Ovary (tissue), 9 donors: ENCODE data around the gene CIC. TPM values are rescaled to one million over a fixed set of nuclear protein-coding genes. Genes with fewer than 3 reads are reported as not detected.
A peak's percentile ranks its signal among the peaks of the same experiment; 100 is the strongest.

Experiments
- DNase-seq, 5 donors: peaks; one replicate each; pipeline ENCODE4 v3.0.0-alpha.2; 2019 to 2020
- H3K27ac ChIP-seq, 2 donors: fragments of 200-600 bp; one replicate each; pipeline versions ENCODE4 v1.5.1 to v1.8.0; 2019 to 2022
- H3K27me3 ChIP-seq: fragments of 200-600 bp; one replicate; pipeline ENCODE4 v1.8.0; 2022
- H3K36me3 ChIP-seq: fragments of 200-600 bp; sonication (generic); one replicate; pipeline ENCODE4 v1.5.1; 2019
- H3K4me1 ChIP-seq: one replicate; pipeline ENCODE4 v1.8.1; 2013; ENCODE audit warnings: mild to moderate bottlenecking, moderate library complexity; ENCODE audit not compliant: insufficient read depth
- H3K4me3 ChIP-seq: fragments of 200-600 bp; sonication (generic); one replicate; pipeline ENCODE4 v1.5.1; 2017
- H3K9me3 ChIP-seq, 2 donors: fragments of 200-600 bp in 1 of 2; sonication (generic) in 1 of 2; one replicate each; pipeline versions ENCODE4 v1.5.1 to v1.8.1; 2013 to 2019; ENCODE audit warnings: mild to moderate bottlenecking in 1 of 2, moderate library complexity in 1 of 2
- EP300 ChIP-seq: sonication (generic); formaldehyde crosslinking; IDR thresholded peaks from one replicate; pipeline ENCODE4 v1.6.1; 2017; ENCODE audit warnings: antibody characterized with exemption
- POLR2A ChIP-seq: fragments of 450-650 bp; IDR thresholded peaks from one replicate; pipeline ENCODE4 v1.6.1; 2017; ENCODE audit warnings: antibody characterized with exemption, mild to moderate bottlenecking, moderate library complexity
- WGBS, 3 donors: extraction: QIAGEN DNeasy Blood & Tissue Kit in 1 of 3; methylation state at CpG; one replicate each; pipeline versions ENCODE4 v1.1.5 to v1.1.7; 2013 to 2017; 5-methylcytosine and 5-hydroxymethylcytosine counted together
- intact Hi-C, 4 donors: fragments of 100-400 bp; cut with DNase I; formaldehyde crosslinking; loops; one replicate each; pipeline versions ENCODE4 v1.11.0 to v1.15.1; 2022 to 2023
- polyA plus RNA-seq, 2 donors: library from polyadenylated mRNA; stranded (reverse); fragments of 200-250 nt in 1 of 2; fragments of 350-450 nt in 1 of 2; fragmentation: Illumina TruSeq in 1 of 2; extraction: RNeasy Lipid Tissue Mini Kit (QIAGEN cat#74804) in 1 of 2; gene quantifications; one replicate each; pipeline ENCODE4 v1.2.3, GENCODE V29; 2013 to 2014
- total RNA-seq, 7 donors: library from RNA; depleted of rRNA in 2 of 7; stranded (reverse); fragments of >200 nt in 2 of 7; fragmentation: NEBNext Ultra II Directional in 3 of 7; extraction: Animal tissue kit (Norgen Biotek cat#: 25700) in 3 of 7; gene quantifications; one replicate each; pipeline versions ENCODE4 v1.1.0 to v1.2.4, GENCODE V29; 2016 to 2023
- TF ChIP-seq, protein P1 (sequence below), 3 donors: fragments of 450-650 bp in 2 of 3; fragments of 200-600 bp in 1 of 3; IDR thresholded peaks; one replicate each; pipeline versions ENCODE4 v1.5.1 to v1.8.0; 2016 to 2022; ENCODE audit warnings: antibody characterized with exemption in 3 of 3, mild to moderate bottlenecking in 1 of 3
- donor health status: DM: no; HTN: no; CAD: no; lungs with moderate emphysema.
- donor health status: DM: no; HTN: no; CAD: no.
- donor health status: Bipolar disorder and iron deficiency.
- donor health status: DM: yes; HTN: yes; CAD: no.
- donor health status: DM: no; HTN: no; CAD: no.
- donor health status: DM: yes; HTN: yes; CAD: no.

Gene CIC
- total and polyA plus RNA-seq, 9 donors, result 6.6 to 139 (median 97.9) TPM

DNA sequence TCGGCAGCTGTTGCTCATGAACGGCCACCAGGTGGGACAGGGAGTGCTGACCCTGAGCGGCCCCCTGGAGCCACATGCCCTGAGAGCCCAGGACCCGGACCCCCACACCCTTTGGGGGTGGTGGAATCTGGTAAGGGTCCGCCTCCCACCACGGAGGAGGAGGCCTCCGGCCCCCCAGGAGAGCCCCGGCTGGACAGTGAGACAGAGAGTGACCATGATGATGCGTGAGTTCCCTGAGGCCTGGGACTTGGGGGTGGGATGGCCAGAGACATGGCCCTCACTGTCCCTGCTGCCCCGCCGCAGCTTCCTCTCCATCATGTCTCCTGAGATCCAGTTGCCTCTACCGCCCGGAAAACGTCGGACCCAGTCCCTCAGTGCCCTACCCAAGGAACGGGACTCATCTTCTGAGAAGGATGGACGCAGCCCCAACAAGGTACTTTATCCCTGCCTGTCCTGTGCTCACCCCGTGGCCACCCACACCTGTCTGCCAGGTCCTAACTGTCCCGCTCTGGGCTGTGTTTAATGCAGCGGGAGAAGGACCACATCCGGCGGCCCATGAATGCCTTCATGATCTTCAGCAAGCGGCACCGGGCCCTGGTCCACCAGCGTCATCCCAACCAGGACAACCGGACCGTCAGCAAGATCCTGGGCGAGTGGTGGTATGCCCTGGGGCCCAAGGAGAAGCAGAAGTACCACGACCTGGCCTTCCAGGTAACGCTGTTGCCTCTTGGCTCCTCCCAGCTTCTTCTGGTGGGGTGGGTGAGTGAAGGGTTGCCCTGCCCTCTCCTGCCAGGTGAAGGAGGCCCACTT, 18.2 kb downstream of the CIC start:
- H3K9me3 ChIP-seq, result no peaks in the 10 kb centered on the region
- no peak overlapping the region for H3K4me3 ChIP-seq
- H3K27ac ChIP-seq, result peak overlapping the region; percentile 78 to 86
- H3K27me3 ChIP-seq, result no peaks in the 10 kb centered on the region
- TF ChIP-seq POLR2A (no peak), EP300 (no peak)
- TF ChIP-seq, protein P1, sequence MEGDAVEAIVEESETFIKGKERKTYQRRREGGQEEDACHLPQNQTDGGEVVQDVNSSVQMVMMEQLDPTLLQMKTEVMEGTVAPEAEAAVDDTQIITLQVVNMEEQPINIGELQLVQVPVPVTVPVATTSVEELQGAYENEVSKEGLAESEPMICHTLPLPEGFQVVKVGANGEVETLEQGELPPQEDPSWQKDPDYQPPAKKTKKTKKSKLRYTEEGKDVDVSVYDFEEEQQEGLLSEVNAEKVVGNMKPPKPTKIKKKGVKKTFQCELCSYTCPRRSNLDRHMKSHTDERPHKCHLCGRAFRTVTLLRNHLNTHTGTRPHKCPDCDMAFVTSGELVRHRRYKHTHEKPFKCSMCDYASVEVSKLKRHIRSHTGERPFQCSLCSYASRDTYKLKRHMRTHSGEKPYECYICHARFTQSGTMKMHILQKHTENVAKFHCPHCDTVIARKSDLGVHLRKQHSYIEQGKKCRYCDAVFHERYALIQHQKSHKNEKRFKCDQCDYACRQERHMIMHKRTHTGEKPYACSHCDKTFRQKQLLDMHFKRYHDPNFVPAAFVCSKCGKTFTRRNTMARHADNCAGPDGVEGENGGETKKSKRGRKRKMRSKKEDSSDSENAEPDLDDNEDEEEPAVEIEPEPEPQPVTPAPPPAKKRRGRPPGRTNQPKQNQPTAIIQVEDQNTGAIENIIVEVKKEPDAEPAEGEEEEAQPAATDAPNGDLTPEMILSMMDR (IDR thresholded peaks at IDR 0.05), result no peak
- peak in 3 of 5 donors; percentile 34 to 40 (median 40) for DNase-seq
- H3K4me1 ChIP-seq, result peaks cover 23% of the 10 kb centered on the region
- 83 to 89% (median 84%) methylated on average over 29 to 30 of the region's 30 CpGs for WGBS, 3 donors
- no peaks in the 10 kb centered on the region for H3K36me3 ChIP-seq
- intact Hi-C loops, result loop anchor here in 2 of 4 donors (5.0 kb wide), 1 partner anchor 40 kb away; no protein-coding TSS in a partner anchor

DNA sequence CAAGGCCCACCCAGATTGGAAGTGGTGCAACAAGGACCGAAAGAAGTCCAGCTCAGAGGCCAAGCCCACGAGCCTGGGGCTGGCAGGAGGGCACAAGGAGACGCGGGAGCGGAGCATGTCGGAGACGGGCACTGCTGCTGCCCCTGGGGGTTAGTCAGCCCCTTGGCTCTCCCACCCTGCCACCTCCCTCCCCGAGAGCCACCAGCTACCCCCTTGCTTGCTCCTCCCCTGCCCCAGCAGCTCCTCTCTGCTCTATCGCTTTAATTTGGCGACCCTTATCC, 18.7 kb downstream of the CIC start:
- no peaks in the 10 kb centered on the region for H3K9me3 ChIP-seq
- no peaks in the 10 kb centered on the region for H3K27me3 ChIP-seq
- peaks cover 19% of the 10 kb centered on the region for H3K4me1 ChIP-seq
- WGBS, 3 donors, result 87% methylated on average over 10 of the region's 10 CpGs
- TF ChIP-seq, protein P1 (IDR thresholded peaks at IDR 0.05), result no peak
- TF ChIP-seq EP300 (no peak), POLR2A (no peak)
- no peak overlapping the region for H3K27ac ChIP-seq
- H3K36me3 ChIP-seq, result no peaks in the 10 kb centered on the region
- intact Hi-C loops, result loop anchor here in 2 of 4 donors (5.0 kb wide), 1 partner anchor 40 kb away; no protein-coding TSS in a partner anchor
- H3K4me3 ChIP-seq, result no peak overlapping the region
- peak in 1 of 5 donors; percentile 26 for DNase-seq

DNA sequence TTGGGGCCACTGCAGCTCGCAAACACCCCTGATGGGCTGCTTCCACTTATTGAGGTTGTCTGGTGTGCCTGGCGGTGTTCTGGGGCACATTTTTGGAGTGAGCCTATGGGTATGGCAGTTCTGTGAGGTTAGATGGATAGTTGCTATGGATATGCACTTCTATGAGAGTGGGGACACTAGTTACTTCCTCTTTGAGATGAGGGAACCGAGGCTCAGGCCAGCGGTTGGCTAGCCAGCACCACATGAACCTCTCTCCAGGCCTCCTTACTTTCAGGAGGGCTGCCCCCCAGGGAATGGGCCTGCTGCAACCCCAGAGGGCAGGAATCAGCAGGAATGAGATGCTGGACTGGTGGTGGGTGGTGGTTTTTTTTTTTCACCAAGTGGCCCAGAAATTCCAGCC, 19.3 kb downstream of the CIC start:
- H3K27ac ChIP-seq, result no peak overlapping the region
- WGBS, 3 donors, result 86 to 89% (median 88%) methylated on average over 4 of the region's 4 CpGs
- DNase-seq, result no peak
- H3K9me3 ChIP-seq, result no peaks in the 10 kb centered on the region
- TF ChIP-seq POLR2A, result no peak
- TF ChIP-seq, protein P1 (IDR thresholded peaks at IDR 0.05), result no peak
- TF ChIP-seq EP300, result no peak
- intact Hi-C loops, result loop anchor here in 2 of 4 donors (5.0 kb wide), 1 partner anchor 41 kb away; no protein-coding TSS in a partner anchor
- no peaks in the 10 kb centered on the region for H3K27me3 ChIP-seq
- no peaks in the 10 kb centered on the region for H3K36me3 ChIP-seq
- H3K4me3 ChIP-seq, result no peak overlapping the region
- H3K4me1 ChIP-seq, result peaks cover 14% of the 10 kb centered on the region

DNA sequence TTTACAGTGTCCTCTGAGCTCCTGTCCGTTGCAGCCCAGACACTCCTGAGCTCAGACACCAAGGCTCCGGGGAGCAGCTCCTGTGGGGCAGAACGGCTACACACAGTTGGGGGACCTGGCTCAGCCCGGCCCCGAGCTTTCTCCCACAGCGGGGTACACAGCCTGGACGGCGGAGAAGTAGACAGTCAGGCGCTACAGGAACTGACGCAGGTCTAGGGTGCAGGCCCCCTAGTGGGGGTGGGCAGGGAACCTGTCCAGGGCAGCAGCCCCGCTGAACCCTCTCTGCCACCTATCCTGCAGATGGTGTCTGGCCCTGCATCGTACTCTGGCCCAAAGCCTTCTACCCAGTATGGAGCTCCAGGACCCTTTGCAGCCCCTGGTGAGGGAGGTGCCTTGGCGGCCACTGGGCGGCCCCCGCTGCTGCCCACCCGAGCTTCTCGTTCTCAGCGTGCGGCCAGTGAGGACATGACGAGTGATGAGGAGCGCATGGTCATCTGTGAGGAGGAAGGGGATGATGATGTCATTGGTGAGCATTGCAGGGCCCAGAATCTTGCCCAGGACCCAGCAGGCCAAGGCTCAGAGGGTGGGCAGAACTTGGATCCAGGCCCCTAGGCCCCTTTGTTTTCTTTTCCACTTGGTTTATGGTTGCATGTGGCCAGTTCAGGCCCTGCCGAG, 20.0 kb downstream of the CIC start:
- Histone ChIP-seq H3K9me3 (no peaks in the 10 kb centered on the region), H3K4me3 (no peak overlapping the region), H3K27me3 (no peaks in the 10 kb centered on the region), H3K4me1 (peaks cover 14% of the 10 kb centered on the region), H3K36me3 (no peaks in the 10 kb centered on the region), H3K27ac (no peak overlapping the region)
- DNase-seq, result peak in 2 of 5 donors; percentile 17 to 40
- WGBS, 3 donors, result 86 to 88% (median 87%) methylated on average over 19 to 22 of the region's 22 CpGs
- intact Hi-C loops, result loop anchor here in 2 of 4 donors (5.0 kb wide), 1 partner anchor 42 kb away; no protein-coding TSS in a partner anchor
- TF ChIP-seq EP300 (no peak), POLR2A (no peak)
- TF ChIP-seq, protein P1 (IDR thresholded peaks at IDR 0.05), result no peak
